GM06990 (cell line): Measurements from ENCODE around the gene FMN1.

ENCODE experiments used
- DNase-seq: peaks from one replicate; pipeline ENCODE4 v3.0.0-alpha.2; 2011; ENCODE audit not compliant: insufficient read length; ENCODE audit errors: extremely low read depth
- H3K27me3 ChIP-seq: replicated peaks from 2 replicates; pipeline ENCODE4 v1.6.0; 2011; ENCODE audit warnings: low read length; ENCODE audit not compliant: control insufficient read depth, insufficient read depth
- H3K36me3 ChIP-seq: 2 replicates; pipeline ENCODE4 v1.5.1; 2011; ENCODE audit warnings: low read length; ENCODE audit not compliant: control insufficient read depth, insufficient read depth
- H3K4me3 ChIP-seq: replicated peaks from 2 replicates; pipeline ENCODE4 v1.5.1; 2011; ENCODE audit warnings: low read depth, mild to moderate bottlenecking, control low read depth, low read length
- TF ChIP-seq, protein P1 (sequence below): IDR thresholded peaks from 2 replicates; pipeline ENCODE4 v1.5.1; 2011; ENCODE audit warnings: low read length, control low read depth, mild to moderate bottlenecking, inconsistent platforms; ENCODE audit not compliant: insufficient read depth, poor library complexity, severe bottlenecking

FMN1 gene

DNA sequence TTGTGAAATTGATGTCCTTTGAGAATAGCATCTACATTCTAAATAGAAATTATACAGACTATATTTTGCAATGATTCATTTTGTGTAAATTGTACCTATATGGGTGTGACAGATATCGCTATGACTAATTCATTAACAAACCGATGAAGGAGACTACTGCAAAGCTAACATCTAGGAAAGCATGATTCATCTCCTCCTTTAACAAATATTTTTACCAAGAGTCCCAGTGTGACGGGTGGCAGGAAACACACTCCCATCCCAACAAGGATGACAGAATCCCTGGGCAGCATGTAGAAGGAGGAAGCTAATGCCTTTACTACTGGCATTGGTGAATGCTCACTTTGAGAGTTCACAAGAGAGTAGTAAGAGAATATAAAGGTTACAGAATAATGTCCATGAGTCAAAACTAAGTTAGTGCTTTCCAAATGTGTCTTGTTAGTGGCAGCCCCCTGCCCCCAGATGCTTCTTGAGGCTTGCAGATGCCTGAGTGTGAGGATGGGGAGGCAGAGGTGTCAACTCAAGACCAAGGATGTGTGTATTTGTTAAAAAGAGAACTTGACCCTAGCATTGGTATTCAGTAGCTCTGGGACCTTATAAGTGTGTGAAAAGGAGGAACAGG is 180.6 kb downstream of the FMN1 start:
- Histone ChIP-seq H3K27me3 (no peaks in the 10 kb centered on the region), H3K4me3 (no peak overlapping the region), H3K36me3 (no peaks in the 10 kb centered on the region)
- DNase-seq = no peak
- TF ChIP-seq, protein P1, sequence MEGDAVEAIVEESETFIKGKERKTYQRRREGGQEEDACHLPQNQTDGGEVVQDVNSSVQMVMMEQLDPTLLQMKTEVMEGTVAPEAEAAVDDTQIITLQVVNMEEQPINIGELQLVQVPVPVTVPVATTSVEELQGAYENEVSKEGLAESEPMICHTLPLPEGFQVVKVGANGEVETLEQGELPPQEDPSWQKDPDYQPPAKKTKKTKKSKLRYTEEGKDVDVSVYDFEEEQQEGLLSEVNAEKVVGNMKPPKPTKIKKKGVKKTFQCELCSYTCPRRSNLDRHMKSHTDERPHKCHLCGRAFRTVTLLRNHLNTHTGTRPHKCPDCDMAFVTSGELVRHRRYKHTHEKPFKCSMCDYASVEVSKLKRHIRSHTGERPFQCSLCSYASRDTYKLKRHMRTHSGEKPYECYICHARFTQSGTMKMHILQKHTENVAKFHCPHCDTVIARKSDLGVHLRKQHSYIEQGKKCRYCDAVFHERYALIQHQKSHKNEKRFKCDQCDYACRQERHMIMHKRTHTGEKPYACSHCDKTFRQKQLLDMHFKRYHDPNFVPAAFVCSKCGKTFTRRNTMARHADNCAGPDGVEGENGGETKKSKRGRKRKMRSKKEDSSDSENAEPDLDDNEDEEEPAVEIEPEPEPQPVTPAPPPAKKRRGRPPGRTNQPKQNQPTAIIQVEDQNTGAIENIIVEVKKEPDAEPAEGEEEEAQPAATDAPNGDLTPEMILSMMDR = no peak

DNA sequence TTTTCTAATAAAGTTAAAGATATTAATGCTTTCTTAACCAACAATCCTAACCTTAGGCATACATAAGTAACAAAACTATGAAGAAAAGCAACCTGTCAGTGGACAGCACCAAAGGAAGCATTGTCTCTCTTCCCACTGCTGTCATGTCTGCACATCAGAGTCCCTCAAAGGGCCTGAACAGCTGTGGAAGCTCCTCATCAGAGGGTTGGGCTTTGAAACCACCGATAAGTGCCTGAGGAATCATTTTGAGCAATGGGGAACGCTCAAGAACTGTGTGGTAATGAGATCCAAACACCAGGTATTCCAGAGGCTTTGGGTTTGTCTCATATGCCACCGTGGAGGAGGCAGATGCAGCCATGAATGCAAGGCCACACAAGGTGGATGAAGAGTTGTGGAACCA is 182.5 kb downstream of the FMN1 start:
- H3K27me3 ChIP-seq = no peaks in the 10 kb centered on the region
- H3K36me3 ChIP-seq = no peaks in the 10 kb centered on the region
- TF ChIP-seq, protein P1 = no peak
- no peak for DNase-seq
- no peak overlapping the region for H3K4me3 ChIP-seq

DNA sequence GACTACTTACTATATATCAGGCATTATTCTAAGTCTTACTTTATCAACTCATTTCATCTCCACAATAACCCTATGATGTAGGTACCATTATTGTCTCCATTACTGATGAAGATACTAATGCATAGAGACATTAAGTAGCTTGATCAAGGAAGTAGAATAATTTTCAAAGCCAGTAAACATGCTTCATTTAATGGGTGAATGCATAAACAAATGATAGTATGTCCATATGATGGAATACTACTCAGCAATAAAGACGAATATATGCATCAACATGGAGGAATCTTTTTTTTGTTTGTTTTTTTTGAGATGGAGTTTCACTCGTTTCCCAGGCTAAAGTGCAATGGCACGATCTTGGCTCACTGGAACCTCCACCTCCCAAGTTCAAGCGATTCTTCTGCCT is 184.9 kb downstream of the FMN1 start:
- no peak overlapping the region for H3K4me3 ChIP-seq
- no peak for DNase-seq
- TF ChIP-seq, protein P1 = no peak
- H3K27me3 ChIP-seq = no peaks in the 10 kb centered on the region
- H3K36me3 ChIP-seq = no peaks in the 10 kb centered on the region

DNA sequence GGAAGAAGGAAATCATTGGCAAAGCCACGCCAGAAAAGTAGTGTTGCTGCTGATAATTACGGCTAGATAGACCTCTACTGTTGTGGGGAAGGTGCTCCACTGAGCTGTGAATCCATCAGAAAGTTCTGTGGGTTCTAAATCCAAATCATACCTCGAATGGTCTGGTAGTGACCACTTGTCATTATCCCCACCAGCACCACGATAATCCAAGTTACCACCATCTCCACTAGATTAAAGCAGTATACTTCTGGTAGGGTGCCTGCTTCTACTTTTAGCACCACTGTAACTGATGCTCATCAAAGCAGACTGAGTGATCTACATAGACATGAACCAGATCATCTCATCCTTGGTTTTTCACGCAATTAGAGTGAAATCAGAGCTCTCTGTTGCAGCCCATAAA is 185.5 kb downstream of the FMN1 start:
- no peaks in the 10 kb centered on the region for H3K27me3 ChIP-seq
- H3K36me3 ChIP-seq = no peaks in the 10 kb centered on the region
- no peak overlapping the region for H3K4me3 ChIP-seq
- no peak for DNase-seq
- TF ChIP-seq, protein P1 = no peak

DNA sequence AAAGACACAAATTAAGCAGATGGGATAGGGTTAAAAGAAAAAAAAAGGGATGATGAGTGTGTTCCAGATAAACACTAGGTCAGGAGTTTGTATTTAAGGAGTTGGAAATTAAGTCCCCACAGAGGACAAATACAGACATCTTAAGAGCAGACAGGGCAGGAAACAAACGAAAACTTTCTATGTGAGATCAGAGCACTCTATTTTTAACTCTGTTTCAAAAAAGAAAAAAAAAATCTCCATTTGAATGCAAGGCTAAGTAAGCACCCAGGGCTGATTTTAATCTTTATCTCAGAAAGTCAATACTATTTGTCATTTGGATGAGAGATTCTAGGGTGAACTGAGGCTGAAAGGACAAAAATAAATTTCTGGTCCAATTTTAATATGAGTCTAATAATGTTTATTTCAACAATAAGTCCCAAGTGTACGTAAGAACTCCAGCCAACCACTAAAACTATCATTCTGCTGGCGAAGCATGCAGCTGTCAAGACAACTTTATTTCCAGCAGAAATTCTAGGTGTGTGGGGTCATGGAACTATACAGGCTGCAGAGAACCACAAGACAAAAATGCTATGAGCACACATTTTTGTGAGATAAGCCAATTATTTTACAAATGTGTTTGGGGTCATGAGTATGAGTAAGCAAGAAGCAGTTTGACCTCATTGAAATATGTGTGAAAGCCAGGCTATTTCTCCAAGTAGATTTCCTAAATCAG is 186.1 kb downstream of the FMN1 start:
- no peaks in the 10 kb centered on the region for H3K36me3 ChIP-seq
- TF ChIP-seq, protein P1 = no peak
- no peak for DNase-seq
- no peaks in the 10 kb centered on the region for H3K27me3 ChIP-seq
- no peak overlapping the region for H3K4me3 ChIP-seq

DNA sequence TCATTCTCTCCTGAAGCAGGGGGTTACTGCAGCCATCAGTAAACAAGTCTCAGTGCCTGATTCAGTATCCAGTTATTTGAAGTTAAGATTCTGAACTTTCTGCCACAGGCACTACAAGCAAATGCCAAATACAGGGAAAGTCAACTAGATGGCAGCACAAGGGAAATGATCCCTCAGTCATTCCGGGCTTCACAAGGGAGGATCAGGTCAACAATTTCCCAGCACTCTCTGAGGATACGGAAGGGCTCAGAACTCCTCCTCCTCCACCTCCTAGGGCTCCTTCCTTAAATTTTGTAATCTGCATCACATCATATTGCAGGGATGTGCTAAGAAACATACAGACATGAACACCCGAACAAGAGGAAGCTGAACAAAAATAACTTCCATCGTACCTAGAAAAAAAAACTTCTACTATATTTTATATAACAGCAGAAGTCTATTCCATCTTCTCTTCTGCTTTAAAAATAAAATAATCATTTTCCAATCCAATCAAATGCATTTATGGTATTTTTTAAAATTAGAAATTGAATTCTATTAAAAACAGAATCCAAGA is 187.1 kb downstream of the FMN1 start:
- H3K36me3 ChIP-seq = no peaks in the 10 kb centered on the region
- H3K4me3 ChIP-seq = no peak overlapping the region
- H3K27me3 ChIP-seq = no peaks in the 10 kb centered on the region
- TF ChIP-seq, protein P1 = no peak
- no peak for DNase-seq
